GM12878 (cell line): Measurements from ENCODE around the gene ZNF583. TPM values are rescaled to one million over a fixed set of nuclear protein-coding genes. Genes with fewer than 3 reads are reported as not detected.

Experiments used
- ATF2 ChIP-seq: IDR thresholded peaks from 2 replicates; pipeline ENCODE4 v1.6.1; 2012; ENCODE audit warnings: low read length, inconsistent platforms
- ATF3 ChIP-seq: IDR thresholded peaks from 2 replicates; pipeline ENCODE4 v1.6.1; 2011; ENCODE audit warnings: low read depth, mild to moderate bottlenecking, low read length, moderate library complexity, borderline replicate concordance; ENCODE audit errors: extremely low read depth
- BACH1 ChIP-seq: fragments of 450-650 bp; IDR thresholded peaks from 2 replicates; pipeline ENCODE4 v1.6.1; 2017; ENCODE audit warnings: mild to moderate bottlenecking, borderline replicate concordance
- BHLHE40 ChIP-seq, 2 experiments: fragments of 450-650 bp in 1 of 2; IDR thresholded peaks; 2 replicates each; pipeline ENCODE4 v1.6.1; 2011 to 2017; ENCODE audit warnings: low read depth in 2 of 2, borderline replicate concordance in 1 of 2, improper control_type of control experiment in 1 of 2, low read length in 1 of 2, mild to moderate bottlenecking in 1 of 2
- CEBPZ ChIP-seq: fragments of 150-350 bp; IDR thresholded peaks from 2 replicates; pipeline ENCODE4 v1.6.1; 2016; ENCODE audit warnings: low read depth, low read length
- CHD2 ChIP-seq: IDR thresholded peaks from 2 replicates; pipeline ENCODE4 v1.6.1; 2011; ENCODE audit warnings: low read depth, low read length, improper control_type of control experiment, borderline replicate concordance
- DPF2 ChIP-seq: fragments of 450-650 bp; IDR thresholded peaks from 2 replicates; pipeline ENCODE4 v1.6.1; 2017; ENCODE audit warnings: mild to moderate bottlenecking
- IRF4 ChIP-seq: IDR thresholded peaks from 2 replicates; pipeline ENCODE4 v1.6.1; 2011; ENCODE audit warnings: low read depth, low read length
- NFXL1 ChIP-seq: fragments of 450-650 bp; IDR thresholded peaks from 2 replicates; pipeline ENCODE4 v1.6.1; 2017; ENCODE audit warnings: antibody characterized with exemption, mild to moderate bottlenecking, borderline replicate concordance
- POLR2A ChIP-seq: IDR thresholded peaks from 2 replicates; pipeline ENCODE4 v1.6.1; 2011; ENCODE audit warnings: low read depth, mild to moderate bottlenecking, low read length
- SKIL ChIP-seq: fragments of 450-650 bp; IDR thresholded peaks from 2 replicates; pipeline ENCODE4 v1.6.1; 2017; ENCODE audit warnings: mild to moderate bottlenecking, low read depth, inconsistent platforms; ENCODE audit not compliant: poor library complexity, severe bottlenecking
- YBX1 ChIP-seq: fragments of 450-650 bp; IDR thresholded peaks from 2 replicates; pipeline ENCODE4 v1.6.1; 2016; ENCODE audit warnings: antibody characterized with exemption
- ZBTB33 ChIP-seq: fragments of 450-650 bp; IDR thresholded peaks from 2 replicates; pipeline ENCODE4 v1.6.1; 2017; ENCODE audit warnings: mild to moderate bottlenecking
- ZNF592 ChIP-seq: fragments of 450-650 bp; IDR thresholded peaks from 2 replicates; pipeline ENCODE4 v1.6.1; 2017; ENCODE audit warnings: mild to moderate bottlenecking, moderate library complexity
- ZSCAN29 ChIP-seq: fragments of 450-650 bp; IDR thresholded peaks from 2 replicates; pipeline ENCODE4 v1.6.1; 2017; ENCODE audit warnings: mild to moderate bottlenecking, moderate library complexity
- polyA plus RNA-seq, 11 experiments: library from polyadenylated mRNA; depleted of rRNA in 4 of 11; unstranded in 6 of 11; stranded (reverse) in 5 of 11; fragments of >200 nt; fragmentation: Nextera tagmentation in 4 of 11; fragmentation: Illumina TruSeq in 1 of 11; extraction: Ambion mirVana in 4 of 11; extraction: Trizol in 1 of 11; gene quantifications; 1 replicate in 1 of 11; 2 replicates in 10 of 11; pipeline versions ENCODE4 v1.2.1 to v1.2.3, GENCODE V29; 2011 to 2016; ENCODE audit warnings: inconsistent platforms in 2 of 11, missing spikeins in 2 of 11, low read depth in 1 of 11
- total RNA-seq, 4 experiments: library from RNA; depleted of rRNA in 3 of 4; stranded (reverse); fragments of >200 nt in 3 of 4; fragmentation: Illumina TruSeq in 1 of 4; extraction: Trizol in 1 of 4; gene quantifications; 2 replicates each; pipeline versions ENCODE4 v1.2.1 to v1.2.3, GENCODE V29; 2013 to 2021

ZNF583 gene
- total and polyA plus RNA-seq, 10 of the 15 experiments (the other 5 are each of a cell fraction or from before 2014, with no cell fraction given): 0.40 to 3.1 (median 1.4) TPM

GRCh38 chr19:56393119-56394012 lies 10.8 kb upstream of the ZNF583 start, which contains the start of gene ZNF582 (continued):
- TF ChIP-seq ZNF592 (no peak), YBX1 (no peak), IRF4 (no peak), ZSCAN29 (no peak), BHLHE40 (IDR thresholded peaks at IDR 0.05; ENCODE audit: borderline replicate concordance in 1 of 2, low read depth in 2 of 2, low read length in 1 of 2) (peak; percentile 50 to 51; a peak in 1 of 4 replicates), ZBTB33 (no peak), ATF2 (no peak), POLR2A (peak; percentile 75), DPF2 (no peak), CHD2 (peak; percentile 99), BACH1 (no peak), ATF3 (no peak), NFXL1 (no peak), SKIL (no peak), CEBPZ (no peak)
